HEK293 (cell line): ENCODE data around the gene SPATA25.

Experiments
- GFI1B ChIP-seq: fragments of 450-650 bp; formaldehyde crosslinking; IDR thresholded peaks from 2 replicates; pipeline ENCODE4 v1.5.1; 2016; ENCODE audit warnings: missing biosample characterization, missing genetic modification characterization
- KLF9 ChIP-seq: fragments of 450-650 bp; formaldehyde crosslinking; IDR thresholded peaks from 2 replicates; pipeline ENCODE4 v1.5.1; 2016; ENCODE audit warnings: missing biosample characterization, missing genetic modification characterization, low read depth
- MZF1 ChIP-seq: fragments of 450-650 bp; formaldehyde crosslinking; IDR thresholded peaks from 2 replicates; pipeline ENCODE4 v1.5.1; 2017; ENCODE audit warnings: missing biosample characterization, missing genetic modification characterization, borderline replicate concordance
- TRIM28 ChIP-seq: IDR thresholded peaks from 2 replicates; pipeline ENCODE4 v1.6.1; 2011; ENCODE audit warnings: low read length, control low read depth, borderline replicate concordance
- ZEB2 ChIP-seq: fragments of 450-650 bp; formaldehyde crosslinking; IDR thresholded peaks from 2 replicates; pipeline ENCODE4 v1.5.1; 2016; ENCODE audit warnings: missing biosample characterization, missing genetic modification characterization
- ZNF132 ChIP-seq: fragments of 450-650 bp; formaldehyde crosslinking; IDR thresholded peaks from 2 replicates; pipeline ENCODE4 v1.5.1; 2017; ENCODE audit warnings: missing biosample characterization, missing genetic modification characterization, borderline replicate concordance
- ZNF175 ChIP-seq: fragments of 450-650 bp; formaldehyde crosslinking; IDR thresholded peaks from 2 replicates; pipeline ENCODE4 v1.5.1; 2016; ENCODE audit warnings: missing biosample characterization, missing genetic modification characterization
- ZNF202 ChIP-seq: fragments of 450-650 bp; formaldehyde crosslinking; IDR thresholded peaks from 2 replicates; pipeline ENCODE4 v1.5.1; 2016; ENCODE audit warnings: missing biosample characterization, missing genetic modification characterization, borderline replicate concordance
- ZNF239 ChIP-seq: fragments of 450-650 bp; formaldehyde crosslinking; IDR thresholded peaks from 2 replicates; pipeline ENCODE4 v1.5.1; 2016; ENCODE audit warnings: missing biosample characterization, missing genetic modification characterization
- ZNF354C ChIP-seq: fragments of 450-650 bp; formaldehyde crosslinking; IDR thresholded peaks from 2 replicates; pipeline ENCODE4 v1.5.1; 2016; ENCODE audit warnings: missing biosample characterization, missing genetic modification characterization, low read depth, borderline replicate concordance
- ZNF391 ChIP-seq: fragments of 450-650 bp; formaldehyde crosslinking; IDR thresholded peaks from 2 replicates; pipeline ENCODE4 v1.5.1; 2016; ENCODE audit warnings: low read depth, missing biosample characterization, missing genetic modification characterization, borderline replicate concordance
- ZNF404 ChIP-seq: fragments of 450-650 bp; formaldehyde crosslinking; IDR thresholded peaks from 2 replicates; pipeline ENCODE4 v1.5.1; 2017; ENCODE audit warnings: missing biosample characterization, missing genetic modification characterization
- ZNF416 ChIP-seq: fragments of 450-650 bp; formaldehyde crosslinking; IDR thresholded peaks from 2 replicates; pipeline ENCODE4 v1.5.1; 2016; ENCODE audit warnings: missing biosample characterization, missing genetic modification characterization
- ZNF510 ChIP-seq: fragments of 450-650 bp; formaldehyde crosslinking; IDR thresholded peaks from 2 replicates; pipeline ENCODE4 v1.5.1; 2018; ENCODE audit warnings: mild to moderate bottlenecking, missing genetic modification characterization, missing biosample characterization; ENCODE audit not compliant: insufficient replicate concordance
- ZNF596 ChIP-seq: fragments of 450-650 bp; IDR thresholded peaks from 2 replicates; pipeline ENCODE4 v1.5.0; 2018; ENCODE audit warnings: missing biosample characterization, mild to moderate bottlenecking, missing genetic modification characterization, moderate library complexity
- ZNF624 ChIP-seq: fragments of 450-650 bp; formaldehyde crosslinking; IDR thresholded peaks from 2 replicates; pipeline ENCODE4 v1.5.1; 2017; ENCODE audit warnings: missing biosample characterization, missing genetic modification characterization
- ZNF670 ChIP-seq: fragments of 450-650 bp; formaldehyde crosslinking; IDR thresholded peaks from 2 replicates; pipeline ENCODE4 v1.5.1; 2016; ENCODE audit warnings: missing biosample characterization, missing genetic modification characterization, low read depth
- ZNF677 ChIP-seq: fragments of 450-650 bp; IDR thresholded peaks from 2 replicates; pipeline ENCODE4 v1.5.0; 2018; ENCODE audit warnings: missing biosample characterization, mild to moderate bottlenecking, missing genetic modification characterization, moderate library complexity
- ZNF701 ChIP-seq: fragments of 450-650 bp; formaldehyde crosslinking; IDR thresholded peaks from 2 replicates; pipeline ENCODE4 v1.5.1; 2016; ENCODE audit warnings: missing biosample characterization, missing genetic modification characterization
- ZNF776 ChIP-seq: fragments of 450-650 bp; formaldehyde crosslinking; IDR thresholded peaks from 2 replicates; pipeline ENCODE4 v1.5.0; 2017; ENCODE audit warnings: missing biosample characterization, missing genetic modification characterization, borderline replicate concordance
- ZNF777 ChIP-seq: fragments of 450-650 bp; formaldehyde crosslinking; IDR thresholded peaks from 2 replicates; pipeline ENCODE4 v1.5.1; 2017; ENCODE audit warnings: missing biosample characterization, missing genetic modification characterization, borderline replicate concordance
- ZNF837 ChIP-seq: fragments of 450-650 bp; formaldehyde crosslinking; IDR thresholded peaks from 2 replicates; pipeline ENCODE4 v1.5.1; 2016; ENCODE audit warnings: missing biosample characterization, missing genetic modification characterization
- ZSCAN30 ChIP-seq: fragments of 450-650 bp; IDR thresholded peaks from 2 replicates; pipeline ENCODE4 v1.5.1; 2018; ENCODE audit warnings: missing biosample characterization, mild to moderate bottlenecking, missing genetic modification characterization, moderate library complexity
- TF ChIP-seq, protein P1 (sequence below): fragments of 450-650 bp; formaldehyde crosslinking; IDR thresholded peaks from 2 replicates; pipeline ENCODE4 v1.5.1; 2017; ENCODE audit warnings: missing biosample characterization, missing genetic modification characterization
- TF ChIP-seq, protein P2 (sequence below): fragments of 450-650 bp; formaldehyde crosslinking; IDR thresholded peaks from 2 replicates; pipeline ENCODE4 v1.5.1; 2017; ENCODE audit warnings: missing biosample characterization, missing genetic modification characterization
- TF ChIP-seq, protein P3 (sequence below): fragments of 450-650 bp; formaldehyde crosslinking; IDR thresholded peaks from 2 replicates; pipeline ENCODE4 v1.5.1; 2016; ENCODE audit warnings: missing biosample characterization, missing genetic modification characterization, low read depth
- TF ChIP-seq, protein P4 (sequence below): fragments of 450-650 bp; formaldehyde crosslinking; IDR thresholded peaks from 2 replicates; pipeline ENCODE4 v1.5.1; 2017; ENCODE audit warnings: missing biosample characterization, missing genetic modification characterization
- TF ChIP-seq, protein P5 (sequence below): fragments of 450-650 bp; formaldehyde crosslinking; IDR thresholded peaks from 2 replicates; pipeline ENCODE4 v1.5.1; 2017; ENCODE audit warnings: missing biosample characterization, missing genetic modification characterization

Gene SPATA25

DNA sequence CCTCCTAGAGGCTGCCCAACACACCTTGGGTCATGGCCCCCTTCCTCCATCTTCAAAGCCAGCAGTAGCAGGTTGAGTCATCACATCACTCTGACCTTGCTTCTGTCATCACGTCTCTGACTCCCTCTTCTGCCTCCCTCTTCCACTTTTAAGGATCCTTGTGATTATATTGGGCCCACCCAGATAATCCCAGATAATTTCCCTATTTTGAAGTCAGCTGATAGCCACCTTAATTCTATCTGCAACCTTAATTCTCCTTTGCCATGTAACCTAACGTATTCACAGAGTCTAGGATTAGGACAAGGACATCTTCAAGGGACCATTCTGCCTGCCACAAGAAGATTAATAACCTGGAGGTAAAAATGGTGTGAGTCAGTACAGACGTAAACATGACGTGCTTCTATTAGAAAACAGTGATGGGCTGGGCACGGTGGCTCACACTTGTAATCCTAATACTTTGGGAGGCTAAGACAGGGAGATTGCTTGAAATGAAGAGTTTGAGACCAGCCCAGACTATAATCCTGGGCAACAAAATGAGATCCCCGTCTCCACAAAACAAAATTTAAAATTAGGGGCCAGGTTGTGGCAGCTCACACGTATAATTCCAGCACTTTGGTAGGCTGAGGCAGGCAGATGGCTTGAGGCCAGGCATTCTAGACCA, 26.7 kb downstream of the SPATA25 start (continued):
- TF ChIP-seq ZNF670 (tag by site-specific recombination) (no peak), ZNF239 (tag by site-specific recombination) (no peak), ZNF404 (tag by site-specific recombination) (no peak), ZNF416 (tag by site-specific recombination) (no peak), MZF1 (tag by site-specific recombination) (no peak), ZNF391 (0 out of 2 replicates have a peak, but pooled peaks have one; percentile 11), ZNF354C (tag by site-specific recombination) (no peak), ZNF701 (no peak), ZNF776 (tag by site-specific recombination) (no peak), ZNF624 (tag by site-specific recombination) (no peak), KLF9 (no peak), ZNF510 (no peak), ZSCAN30 (tag by site-specific recombination) (no peak), ZNF777 (tag by site-specific recombination) (no peak), ZNF202 (tag by site-specific recombination) (no peak), TRIM28 (no peak), GFI1B (no peak), ZNF132 (tag by site-specific recombination) (no peak), ZNF596 (tag by site-specific recombination) (no peak), ZNF837 (tag by site-specific recombination) (no peak), ZNF677 (tag by site-specific recombination) (no peak), ZNF175 (tag by site-specific recombination) (no peak), ZEB2 (tag by site-specific recombination) (peak; percentile 56; the same call in 1 of the 2 replicates)
- TF ChIP-seq, protein P1, sequence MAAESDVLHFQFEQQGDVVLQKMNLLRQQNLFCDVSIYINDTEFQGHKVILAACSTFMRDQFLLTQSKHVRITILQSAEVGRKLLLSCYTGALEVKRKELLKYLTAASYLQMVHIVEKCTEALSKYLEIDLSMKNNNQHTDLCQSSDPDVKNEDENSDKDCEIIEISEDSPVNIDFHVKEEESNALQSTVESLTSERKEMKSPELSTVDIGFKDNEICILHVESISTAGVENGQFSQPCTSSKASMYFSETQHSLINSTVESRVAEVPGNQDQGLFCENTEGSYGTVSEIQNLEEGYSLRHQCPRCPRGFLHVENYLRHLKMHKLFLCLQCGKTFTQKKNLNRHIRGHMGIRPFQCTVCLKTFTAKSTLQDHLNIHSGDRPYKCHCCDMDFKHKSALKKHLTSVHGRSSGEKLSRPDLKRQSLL (tag by site-specific recombination), result no peak
- TF ChIP-seq, protein P2, sequence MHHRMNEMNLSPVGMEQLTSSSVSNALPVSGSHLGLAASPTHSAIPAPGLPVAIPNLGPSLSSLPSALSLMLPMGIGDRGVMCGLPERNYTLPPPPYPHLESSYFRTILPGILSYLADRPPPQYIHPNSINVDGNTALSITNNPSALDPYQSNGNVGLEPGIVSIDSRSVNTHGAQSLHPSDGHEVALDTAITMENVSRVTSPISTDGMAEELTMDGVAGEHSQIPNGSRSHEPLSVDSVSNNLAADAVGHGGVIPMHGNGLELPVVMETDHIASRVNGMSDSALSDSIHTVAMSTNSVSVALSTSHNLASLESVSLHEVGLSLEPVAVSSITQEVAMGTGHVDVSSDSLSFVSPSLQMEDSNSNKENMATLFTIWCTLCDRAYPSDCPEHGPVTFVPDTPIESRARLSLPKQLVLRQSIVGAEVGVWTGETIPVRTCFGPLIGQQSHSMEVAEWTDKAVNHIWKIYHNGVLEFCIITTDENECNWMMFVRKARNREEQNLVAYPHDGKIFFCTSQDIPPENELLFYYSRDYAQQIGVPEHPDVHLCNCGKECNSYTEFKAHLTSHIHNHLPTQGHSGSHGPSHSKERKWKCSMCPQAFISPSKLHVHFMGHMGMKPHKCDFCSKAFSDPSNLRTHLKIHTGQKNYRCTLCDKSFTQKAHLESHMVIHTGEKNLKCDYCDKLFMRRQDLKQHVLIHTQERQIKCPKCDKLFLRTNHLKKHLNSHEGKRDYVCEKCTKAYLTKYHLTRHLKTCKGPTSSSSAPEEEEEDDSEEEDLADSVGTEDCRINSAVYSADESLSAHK (tag by site-specific recombination), result no peak
- TF ChIP-seq, protein P3, sequence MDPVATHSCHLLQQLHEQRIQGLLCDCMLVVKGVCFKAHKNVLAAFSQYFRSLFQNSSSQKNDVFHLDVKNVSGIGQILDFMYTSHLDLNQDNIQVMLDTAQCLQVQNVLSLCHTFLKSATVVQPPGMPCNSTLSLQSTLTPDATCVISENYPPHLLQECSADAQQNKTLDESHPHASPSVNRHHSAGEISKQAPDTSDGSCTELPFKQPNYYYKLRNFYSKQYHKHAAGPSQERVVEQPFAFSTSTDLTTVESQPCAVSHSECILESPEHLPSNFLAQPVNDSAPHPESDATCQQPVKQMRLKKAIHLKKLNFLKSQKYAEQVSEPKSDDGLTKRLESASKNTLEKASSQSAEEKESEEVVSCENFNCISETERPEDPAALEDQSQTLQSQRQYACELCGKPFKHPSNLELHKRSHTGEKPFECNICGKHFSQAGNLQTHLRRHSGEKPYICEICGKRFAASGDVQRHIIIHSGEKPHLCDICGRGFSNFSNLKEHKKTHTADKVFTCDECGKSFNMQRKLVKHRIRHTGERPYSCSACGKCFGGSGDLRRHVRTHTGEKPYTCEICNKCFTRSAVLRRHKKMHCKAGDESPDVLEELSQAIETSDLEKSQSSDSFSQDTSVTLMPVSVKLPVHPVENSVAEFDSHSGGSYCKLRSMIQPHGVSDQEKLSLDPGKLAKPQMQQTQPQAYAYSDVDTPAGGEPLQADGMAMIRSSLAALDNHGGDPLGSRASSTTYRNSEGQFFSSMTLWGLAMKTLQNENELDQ, result no peak
- TF ChIP-seq, protein P4, sequence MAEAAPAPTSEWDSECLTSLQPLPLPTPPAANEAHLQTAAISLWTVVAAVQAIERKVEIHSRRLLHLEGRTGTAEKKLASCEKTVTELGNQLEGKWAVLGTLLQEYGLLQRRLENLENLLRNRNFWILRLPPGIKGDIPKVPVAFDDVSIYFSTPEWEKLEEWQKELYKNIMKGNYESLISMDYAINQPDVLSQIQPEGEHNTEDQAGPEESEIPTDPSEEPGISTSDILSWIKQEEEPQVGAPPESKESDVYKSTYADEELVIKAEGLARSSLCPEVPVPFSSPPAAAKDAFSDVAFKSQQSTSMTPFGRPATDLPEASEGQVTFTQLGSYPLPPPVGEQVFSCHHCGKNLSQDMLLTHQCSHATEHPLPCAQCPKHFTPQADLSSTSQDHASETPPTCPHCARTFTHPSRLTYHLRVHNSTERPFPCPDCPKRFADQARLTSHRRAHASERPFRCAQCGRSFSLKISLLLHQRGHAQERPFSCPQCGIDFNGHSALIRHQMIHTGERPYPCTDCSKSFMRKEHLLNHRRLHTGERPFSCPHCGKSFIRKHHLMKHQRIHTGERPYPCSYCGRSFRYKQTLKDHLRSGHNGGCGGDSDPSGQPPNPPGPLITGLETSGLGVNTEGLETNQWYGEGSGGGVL (tag by site-specific recombination), result peak; percentile 26; the same call in 1 of the 2 replicates
- TF ChIP-seq, protein P5, sequence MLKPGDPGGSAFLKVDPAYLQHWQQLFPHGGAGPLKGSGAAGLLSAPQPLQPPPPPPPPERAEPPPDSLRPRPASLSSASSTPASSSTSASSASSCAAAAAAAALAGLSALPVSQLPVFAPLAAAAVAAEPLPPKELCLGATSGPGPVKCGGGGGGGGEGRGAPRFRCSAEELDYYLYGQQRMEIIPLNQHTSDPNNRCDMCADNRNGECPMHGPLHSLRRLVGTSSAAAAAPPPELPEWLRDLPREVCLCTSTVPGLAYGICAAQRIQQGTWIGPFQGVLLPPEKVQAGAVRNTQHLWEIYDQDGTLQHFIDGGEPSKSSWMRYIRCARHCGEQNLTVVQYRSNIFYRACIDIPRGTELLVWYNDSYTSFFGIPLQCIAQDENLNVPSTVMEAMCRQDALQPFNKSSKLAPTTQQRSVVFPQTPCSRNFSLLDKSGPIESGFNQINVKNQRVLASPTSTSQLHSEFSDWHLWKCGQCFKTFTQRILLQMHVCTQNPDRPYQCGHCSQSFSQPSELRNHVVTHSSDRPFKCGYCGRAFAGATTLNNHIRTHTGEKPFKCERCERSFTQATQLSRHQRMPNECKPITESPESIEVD (tag by site-specific recombination), result 0 out of 2 replicates have a peak, but pooled peaks have one; percentile 33
